ENCODE measurements around the gene MAPRE2. TPM values are rescaled to one million over a fixed set of nuclear protein-coding genes. Genes with fewer than 3 reads are reported as not detected.
A peak's percentile ranks its signal among the peaks of the same experiment; 100 is the strongest.

The MAPRE2 gene
- 10 to 100 TPM; 22.2 to 32.2 (median 24.5) TPM for total RNA-seq

- 0% methylated on average over 8 of the region's 54 CpGs for WGBS
- H3K27me3 ChIP-seq: no peaks in the 10 kb centered on the region
- H3K4me1 ChIP-seq: peaks cover 35 to 53% (median 50%) of the 10 kb centered on the region in 4 donors
- no peak for TF ChIP-seq EP300 (IDR thresholded peaks at IDR 0.05)
- peak; percentile 83 for TF ChIP-seq POLR2A (IDR thresholded peaks at IDR 0.05; ENCODE audit: low read depth)
- TF ChIP-seq POLR2AphosphoS5 (IDR thresholded peaks at IDR 0.05): peak; percentile 99
- intact Hi-C loops (cut with DNase I): loop anchor here (5.0 kb wide), 1 partner anchor 76 kb away; no protein-coding TSS in a partner anchor
- DNase-seq (ENCODE audit: extremely low spot score): peak; percentile 100
- H3K36me3 ChIP-seq: no peaks in the 10 kb centered on the region
- H3K27ac ChIP-seq (replicated peaks in 1 of 4): peak within 1 kb of the TSS; percentile 86 to 89 (median 88)
- no peaks in the 10 kb centered on the region for H3K9me3 ChIP-seq
- H3K4me3 ChIP-seq: peak within 1 kb of the TSS; percentile 68 to 91 (median 84)
Observed at GRCh38 chr18:35040988-35041814, at the start of gene MAPRE2. TSS of gene MAPRE2 (plus strand) at chr18:35041413. CDS start at chr18:35041540, 127 bp downstream.

- no peak overlapping the region for H3K27ac ChIP-seq (replicated peaks in 1 of 4)
- H3K4me1 ChIP-seq: peaks cover 3 to 10% (median 6%) of the 10 kb centered on the region in 4 donors
- no peak for DNase-seq (ENCODE audit: extremely low spot score)
- H3K36me3 ChIP-seq: no peaks in the 10 kb centered on the region
- H3K9me3 ChIP-seq: no peaks in the 10 kb centered on the region
- no peaks in the 10 kb centered on the region for H3K27me3 ChIP-seq
- WGBS: 100% methylated on average over 3 of the region's 3 CpGs
- H3K4me3 ChIP-seq: no peak overlapping the region
- TF ChIP-seq EP300 (IDR thresholded peaks at IDR 0.05) (no peak), POLR2A (IDR thresholded peaks at IDR 0.05; ENCODE audit: low read depth) (no peak), POLR2AphosphoS5 (IDR thresholded peaks at IDR 0.05) (no peak)
- TF ChIP-seq, protein P1, sequence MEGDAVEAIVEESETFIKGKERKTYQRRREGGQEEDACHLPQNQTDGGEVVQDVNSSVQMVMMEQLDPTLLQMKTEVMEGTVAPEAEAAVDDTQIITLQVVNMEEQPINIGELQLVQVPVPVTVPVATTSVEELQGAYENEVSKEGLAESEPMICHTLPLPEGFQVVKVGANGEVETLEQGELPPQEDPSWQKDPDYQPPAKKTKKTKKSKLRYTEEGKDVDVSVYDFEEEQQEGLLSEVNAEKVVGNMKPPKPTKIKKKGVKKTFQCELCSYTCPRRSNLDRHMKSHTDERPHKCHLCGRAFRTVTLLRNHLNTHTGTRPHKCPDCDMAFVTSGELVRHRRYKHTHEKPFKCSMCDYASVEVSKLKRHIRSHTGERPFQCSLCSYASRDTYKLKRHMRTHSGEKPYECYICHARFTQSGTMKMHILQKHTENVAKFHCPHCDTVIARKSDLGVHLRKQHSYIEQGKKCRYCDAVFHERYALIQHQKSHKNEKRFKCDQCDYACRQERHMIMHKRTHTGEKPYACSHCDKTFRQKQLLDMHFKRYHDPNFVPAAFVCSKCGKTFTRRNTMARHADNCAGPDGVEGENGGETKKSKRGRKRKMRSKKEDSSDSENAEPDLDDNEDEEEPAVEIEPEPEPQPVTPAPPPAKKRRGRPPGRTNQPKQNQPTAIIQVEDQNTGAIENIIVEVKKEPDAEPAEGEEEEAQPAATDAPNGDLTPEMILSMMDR (IDR thresholded peaks at IDR 0.05): no peak
- intact Hi-C loops (cut with DNase I): no loop called here
Observed at GRCh38 chr18:34991561-34991960, 49.7 kb upstream of the MAPRE2 start.

DNA sequence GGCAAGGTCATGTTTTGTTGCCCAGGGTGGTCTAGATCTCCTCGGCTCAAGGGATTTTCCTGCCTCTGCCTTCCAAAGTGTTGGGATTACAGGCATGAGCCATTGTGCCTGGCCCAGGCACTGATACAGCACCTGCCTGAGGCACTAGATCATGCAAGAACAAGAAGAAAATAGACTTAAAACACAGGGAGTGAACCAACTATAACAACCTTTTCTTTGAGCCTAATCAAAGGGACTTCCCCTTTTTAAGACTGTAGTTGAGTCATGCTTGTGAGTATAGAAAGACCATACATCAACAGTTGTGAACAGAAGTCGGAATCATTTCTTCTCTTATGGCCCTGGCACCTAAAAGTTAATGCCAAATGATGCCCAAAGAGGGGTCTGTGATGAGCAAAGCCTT is 47.9 kb upstream of the MAPRE2 start:
- H3K9me3 ChIP-seq: no peaks in the 10 kb centered on the region
- TF ChIP-seq, protein P1 (IDR thresholded peaks at IDR 0.05): no peak
- no peak for TF ChIP-seq POLR2A (IDR thresholded peaks at IDR 0.05; ENCODE audit: low read depth)
- intact Hi-C loops (cut with DNase I): no loop called here
- H3K27me3 ChIP-seq: no peaks in the 10 kb centered on the region
- WGBS: 85% methylated on average over 2 of the region's 2 CpGs
- H3K4me1 ChIP-seq: peaks cover 3 to 10% (median 6%) of the 10 kb centered on the region in 4 donors
- no peaks in the 10 kb centered on the region for H3K36me3 ChIP-seq
- no peak overlapping the region for H3K27ac ChIP-seq (replicated peaks in 1 of 4)
- no peak overlapping the region for H3K4me3 ChIP-seq
- no peak for DNase-seq (ENCODE audit: extremely low spot score)

GRCh38 chr18:34995746-34996145 is 45.5 kb upstream of the MAPRE2 start:
- no peak overlapping the region for H3K4me3 ChIP-seq
- no peaks in the 10 kb centered on the region for H3K27me3 ChIP-seq
- H3K4me1 ChIP-seq: peaks cover 3 to 14% (median 8%) of the 10 kb centered on the region in 4 donors
- 98% methylated on average over 5 of the region's 5 CpGs for WGBS
- intact Hi-C loops (cut with DNase I): no loop called here
- TF ChIP-seq POLR2AphosphoS5 (IDR thresholded peaks at IDR 0.05) (no peak), POLR2A (IDR thresholded peaks at IDR 0.05; ENCODE audit: low read depth) (no peak)
- TF ChIP-seq, protein P1 (IDR thresholded peaks at IDR 0.05): no peak
- no peaks in the 10 kb centered on the region for H3K9me3 ChIP-seq
- DNase-seq (ENCODE audit: extremely low spot score): no peak
- H3K36me3 ChIP-seq: no peaks in the 10 kb centered on the region
- H3K27ac ChIP-seq (replicated peaks in 1 of 4): no peak overlapping the region

DNA sequence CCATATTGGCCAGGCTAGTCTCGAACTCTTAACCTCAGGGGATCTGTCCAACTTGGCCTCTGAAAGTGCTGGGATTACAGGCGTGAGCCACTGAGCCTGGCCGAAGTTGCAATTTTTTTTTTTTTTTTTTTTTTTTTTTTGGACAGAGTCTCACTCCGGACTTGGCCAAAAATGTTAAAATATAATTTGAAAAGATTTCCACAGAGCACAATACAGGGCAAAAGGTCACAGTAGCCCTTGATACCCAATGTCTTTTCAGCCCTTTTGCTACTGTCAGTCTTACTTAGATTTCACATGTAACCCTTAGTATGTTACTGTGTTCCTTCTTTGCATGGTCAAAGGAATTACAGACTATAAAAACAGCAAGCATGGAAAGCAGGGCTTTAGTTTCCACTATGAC is 42.6 kb upstream of the MAPRE2 start:
- no peak for TF ChIP-seq POLR2A (IDR thresholded peaks at IDR 0.05; ENCODE audit: low read depth)
- no peak for TF ChIP-seq POLR2AphosphoS5 (IDR thresholded peaks at IDR 0.05)
- TF ChIP-seq EP300 (IDR thresholded peaks at IDR 0.05): no peak
- H3K27me3 ChIP-seq: no peaks in the 10 kb centered on the region
- H3K9me3 ChIP-seq: no peaks in the 10 kb centered on the region
- H3K36me3 ChIP-seq: no peaks in the 10 kb centered on the region
- no peak overlapping the region for H3K4me3 ChIP-seq
- no peak for DNase-seq (ENCODE audit: extremely low spot score)
- intact Hi-C loops (cut with DNase I): no loop called here
- no peak overlapping the region for H3K27ac ChIP-seq (replicated peaks in 1 of 4)
- 68% methylated on average over 4 of the region's 4 CpGs for WGBS
- H3K4me1 ChIP-seq: peaks cover 3 to 18% (median 7%) of the 10 kb centered on the region in 4 donors
